Nephron progenitor cell (in vitro differentiated cells): ENCODE results near the gene GMPPB.
"Not testable (repeated sequence)": the region's sequence is repeated elsewhere in the genome, so short reads cannot be mapped to it uniquely, and the experiment has no call there.

Experiments used
- DNase-seq: peaks from one replicate; pipeline ENCODE4 v3.0.0; 2021
- H3K27ac Mint-ChIP-seq: 2 replicates; pipeline ENCODE4 v1.8.0; 2021; ENCODE audit warnings: mild to moderate bottlenecking, moderate library complexity, mixed read lengths
- H3K27me3 Mint-ChIP-seq: 2 replicates; pipeline ENCODE4 v1.8.0; 2021; ENCODE audit warnings: mild to moderate bottlenecking, low read depth, mixed read lengths; ENCODE audit not compliant: poor library complexity
- H3K36me3 Mint-ChIP-seq: 2 replicates; pipeline ENCODE4 v1.8.0; 2021; ENCODE audit warnings: low read depth, mixed read lengths
- H3K4me1 Mint-ChIP-seq: 2 replicates; pipeline ENCODE4 v1.8.0; 2021; ENCODE audit warnings: mixed read lengths
- H3K4me3 Mint-ChIP-seq: 2 replicates; pipeline ENCODE4 v1.8.0; 2021; ENCODE audit warnings: mild to moderate bottlenecking, moderate library complexity, mixed read lengths
- H3K9me3 Mint-ChIP-seq: 2 replicates; pipeline ENCODE4 v1.8.0; 2021; ENCODE audit warnings: mild to moderate bottlenecking, moderate library complexity, mixed read lengths
- TF ChIP-seq, protein P1 (sequence below): fragments of 200-600 bp; sonication (generic); IDR thresholded peaks from 2 replicates; pipeline ENCODE4 v1.5.0; 2021; ENCODE audit warnings: antibody characterized with exemption

Gene GMPPB

DNA sequence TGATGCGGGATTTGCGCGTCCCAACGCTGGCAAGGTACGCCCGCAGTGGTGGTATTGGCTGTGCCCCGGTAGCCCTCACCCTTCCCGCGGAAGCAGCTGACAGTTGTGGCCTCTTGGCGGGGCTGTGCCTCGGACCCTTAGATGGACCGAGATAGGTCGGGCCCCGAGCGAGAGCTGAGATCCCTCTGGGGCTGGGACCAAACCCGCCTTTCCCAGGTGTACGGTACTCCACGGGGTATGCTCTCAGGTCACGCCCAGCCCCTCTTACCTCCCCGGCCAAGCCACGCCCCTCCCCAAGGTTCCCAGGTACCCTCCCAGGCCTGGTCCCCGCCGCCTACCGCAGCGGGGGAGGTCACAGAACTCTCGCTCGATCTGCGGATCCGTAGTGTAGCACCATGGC lies 37.4 kb downstream of the GMPPB start:
- H3K27me3 Mint-ChIP-seq, H3K9me3 Mint-ChIP-seq, H3K27ac Mint-ChIP-seq: not testable (repeated sequence)
- H3K36me3 Mint-ChIP-seq = peaks cover 19% of the 10 kb centered on the region
- DNase-seq = peak; percentile 43
- peak overlapping the region; percentile 78 for H3K4me3 Mint-ChIP-seq
- H3K4me1 Mint-ChIP-seq = peaks cover 36% of the 10 kb centered on the region

DNA sequence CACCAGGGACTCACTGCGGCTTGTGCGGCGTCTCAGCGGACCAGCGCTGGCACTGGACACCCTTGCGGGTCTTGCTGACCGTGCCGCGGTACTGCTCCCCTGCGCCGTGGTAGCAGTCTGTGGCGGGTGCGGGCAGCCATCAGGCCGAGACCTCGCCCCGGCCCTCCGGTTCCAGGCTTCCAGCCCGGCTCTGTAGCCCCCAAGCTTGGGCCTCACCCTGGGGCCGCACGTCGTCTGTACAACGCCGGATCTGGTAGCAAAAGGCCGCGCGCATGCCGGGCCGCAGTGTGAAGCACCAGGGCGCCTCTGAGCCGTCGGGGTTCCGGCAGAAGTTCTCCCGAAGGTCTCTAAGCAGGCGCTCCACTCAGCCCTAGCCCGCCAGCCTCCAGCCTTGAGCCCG lies 37.9 kb downstream of the GMPPB start:
- peak overlapping the region; percentile 78 for H3K4me3 Mint-ChIP-seq
- H3K36me3 Mint-ChIP-seq = peaks cover 19% of the 10 kb centered on the region
- H3K27me3 Mint-ChIP-seq, H3K9me3 Mint-ChIP-seq, H3K27ac Mint-ChIP-seq, DNase-seq: not testable (repeated sequence)
- H3K4me1 Mint-ChIP-seq = peaks cover 34% of the 10 kb centered on the region

DNA sequence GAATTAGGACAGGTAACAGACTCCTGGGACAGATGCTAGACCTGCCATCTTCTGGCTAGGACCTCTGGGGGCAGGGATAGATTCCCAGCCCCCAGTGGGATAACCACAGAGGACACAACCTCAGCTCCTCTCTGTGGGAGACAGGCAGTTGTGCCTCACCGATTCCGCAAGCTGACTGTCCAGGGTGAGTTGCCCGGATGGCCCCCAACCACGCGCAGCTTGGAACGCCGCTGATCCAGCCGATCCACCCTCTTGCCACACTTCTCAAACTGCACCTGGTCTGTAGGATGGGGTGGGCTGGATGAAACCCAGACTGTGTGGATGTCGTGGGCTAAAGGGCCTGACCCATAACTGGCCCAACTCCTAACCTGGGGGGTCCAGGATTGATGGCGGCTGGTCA lies 38.6 kb downstream of the GMPPB start:
- Mint-ChIP-seq H3K4me1 (peaks cover 26% of the 10 kb centered on the region), H3K4me3 (peak overlapping the region; percentile 49), H3K36me3 (peaks cover 24% of the 10 kb centered on the region)
- H3K27me3 Mint-ChIP-seq, H3K27ac Mint-ChIP-seq, DNase-seq, H3K9me3 Mint-ChIP-seq: not testable (repeated sequence)

DNA sequence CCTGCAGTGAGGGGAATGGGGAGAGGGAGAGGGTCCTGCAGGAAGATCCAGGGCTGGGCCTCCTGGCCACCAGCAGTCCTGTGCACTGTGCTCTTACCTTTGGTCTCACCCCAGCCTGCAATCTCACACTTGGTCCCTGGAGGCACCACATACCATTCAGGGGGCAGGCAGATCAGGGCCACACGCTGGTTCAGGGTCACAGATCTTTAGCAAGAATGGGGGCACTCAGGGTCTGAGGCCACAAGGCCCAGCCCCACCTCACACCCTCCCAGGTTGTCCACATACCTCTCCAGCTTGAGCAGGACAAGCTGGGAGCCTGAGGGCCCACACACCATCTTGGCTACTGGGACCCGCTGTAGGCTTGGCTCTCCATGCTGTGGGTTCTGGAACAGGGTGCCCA lies 39.3 kb downstream of the GMPPB start:
- Mint-ChIP-seq H3K4me1 (peaks cover 21% of the 10 kb centered on the region), H3K36me3 (peaks cover 28% of the 10 kb centered on the region)
- DNase-seq, H3K27ac Mint-ChIP-seq, H3K27me3 Mint-ChIP-seq, H3K9me3 Mint-ChIP-seq, H3K4me3 Mint-ChIP-seq: not testable (repeated sequence)

DNA sequence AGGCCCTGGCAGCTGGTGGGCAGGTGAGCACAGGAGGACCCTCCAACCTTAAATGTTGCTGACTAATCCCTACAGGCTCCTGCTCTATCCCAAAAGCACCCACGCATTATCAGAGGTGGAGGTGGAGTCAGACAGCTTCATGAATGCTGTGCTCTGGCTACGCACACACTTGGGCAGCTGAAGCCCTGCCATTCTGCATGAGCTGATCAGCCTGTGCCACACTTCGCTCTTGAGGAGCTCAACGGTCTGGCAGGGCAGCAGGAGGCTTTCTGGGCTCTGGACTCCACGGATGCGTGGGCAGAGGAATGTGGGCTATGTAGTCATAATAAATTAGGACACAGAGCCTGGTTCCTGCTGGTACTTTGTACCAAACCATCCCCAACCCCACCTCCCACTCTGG lies 40.6 kb downstream of the GMPPB start:
- Mint-ChIP-seq H3K27ac (no peak overlapping the region), H3K4me3 (no peak overlapping the region), H3K36me3 (peaks cover 31% of the 10 kb centered on the region), H3K27me3 (peaks cover 5% of the 10 kb centered on the region), H3K4me1 (peaks cover 9% of the 10 kb centered on the region), H3K9me3 (no peaks in the 10 kb centered on the region)
- TF ChIP-seq, protein P1, sequence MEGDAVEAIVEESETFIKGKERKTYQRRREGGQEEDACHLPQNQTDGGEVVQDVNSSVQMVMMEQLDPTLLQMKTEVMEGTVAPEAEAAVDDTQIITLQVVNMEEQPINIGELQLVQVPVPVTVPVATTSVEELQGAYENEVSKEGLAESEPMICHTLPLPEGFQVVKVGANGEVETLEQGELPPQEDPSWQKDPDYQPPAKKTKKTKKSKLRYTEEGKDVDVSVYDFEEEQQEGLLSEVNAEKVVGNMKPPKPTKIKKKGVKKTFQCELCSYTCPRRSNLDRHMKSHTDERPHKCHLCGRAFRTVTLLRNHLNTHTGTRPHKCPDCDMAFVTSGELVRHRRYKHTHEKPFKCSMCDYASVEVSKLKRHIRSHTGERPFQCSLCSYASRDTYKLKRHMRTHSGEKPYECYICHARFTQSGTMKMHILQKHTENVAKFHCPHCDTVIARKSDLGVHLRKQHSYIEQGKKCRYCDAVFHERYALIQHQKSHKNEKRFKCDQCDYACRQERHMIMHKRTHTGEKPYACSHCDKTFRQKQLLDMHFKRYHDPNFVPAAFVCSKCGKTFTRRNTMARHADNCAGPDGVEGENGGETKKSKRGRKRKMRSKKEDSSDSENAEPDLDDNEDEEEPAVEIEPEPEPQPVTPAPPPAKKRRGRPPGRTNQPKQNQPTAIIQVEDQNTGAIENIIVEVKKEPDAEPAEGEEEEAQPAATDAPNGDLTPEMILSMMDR = no peak
- DNase-seq = no peak

DNA sequence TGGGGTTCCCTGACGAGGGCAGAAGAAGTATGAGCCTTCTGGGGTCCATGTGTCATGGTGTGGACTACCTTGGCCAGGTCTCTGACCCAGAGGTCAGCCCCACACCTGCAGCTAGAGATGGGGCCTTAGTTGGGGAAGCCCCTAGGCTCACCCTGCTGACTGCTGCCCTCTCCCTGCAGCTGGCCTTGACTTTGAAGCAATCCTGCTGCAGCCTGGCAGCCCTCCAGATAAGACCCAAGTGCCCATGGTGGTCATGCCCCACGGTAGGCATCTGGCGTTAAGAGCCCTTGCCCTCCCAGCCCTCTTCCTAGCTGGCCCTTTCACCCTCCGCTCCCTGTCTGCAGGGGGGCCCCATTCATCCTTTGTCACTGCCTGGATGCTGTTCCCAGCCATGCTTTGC lies 42.2 kb downstream of the GMPPB start:
- no peak overlapping the region for H3K27ac Mint-ChIP-seq
- no peaks in the 10 kb centered on the region for H3K9me3 Mint-ChIP-seq
- H3K36me3 Mint-ChIP-seq = peaks cover 34% of the 10 kb centered on the region
- DNase-seq = no peak
- no peak overlapping the region for H3K4me3 Mint-ChIP-seq
- H3K27me3 Mint-ChIP-seq = peaks cover 5% of the 10 kb centered on the region
- no peaks in the 10 kb centered on the region for H3K4me1 Mint-ChIP-seq
- TF ChIP-seq, protein P1 = no peak

DNA sequence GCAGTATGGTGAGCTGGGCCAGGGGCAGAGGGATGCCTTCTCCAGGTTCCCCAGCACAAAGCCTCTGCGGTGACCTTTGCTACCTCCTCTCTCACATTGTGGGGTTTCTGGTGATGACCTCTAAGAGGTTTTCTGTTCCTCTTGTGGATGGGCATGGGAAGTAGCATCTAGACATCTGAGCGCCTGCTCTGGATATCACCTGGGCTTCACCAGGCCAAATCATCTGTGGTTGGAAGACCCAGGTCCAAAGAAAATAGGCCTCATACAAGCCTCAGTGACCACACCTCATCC lies 42.6 kb downstream of the GMPPB start:
- Mint-ChIP-seq H3K27me3 (peaks cover 5% of the 10 kb centered on the region), H3K4me1 (no peaks in the 10 kb centered on the region), H3K9me3 (no peaks in the 10 kb centered on the region), H3K4me3 (no peak overlapping the region), H3K27ac (no peak overlapping the region), H3K36me3 (peaks cover 36% of the 10 kb centered on the region)
- DNase-seq = no peak
- TF ChIP-seq, protein P1 = no peak

DNA sequence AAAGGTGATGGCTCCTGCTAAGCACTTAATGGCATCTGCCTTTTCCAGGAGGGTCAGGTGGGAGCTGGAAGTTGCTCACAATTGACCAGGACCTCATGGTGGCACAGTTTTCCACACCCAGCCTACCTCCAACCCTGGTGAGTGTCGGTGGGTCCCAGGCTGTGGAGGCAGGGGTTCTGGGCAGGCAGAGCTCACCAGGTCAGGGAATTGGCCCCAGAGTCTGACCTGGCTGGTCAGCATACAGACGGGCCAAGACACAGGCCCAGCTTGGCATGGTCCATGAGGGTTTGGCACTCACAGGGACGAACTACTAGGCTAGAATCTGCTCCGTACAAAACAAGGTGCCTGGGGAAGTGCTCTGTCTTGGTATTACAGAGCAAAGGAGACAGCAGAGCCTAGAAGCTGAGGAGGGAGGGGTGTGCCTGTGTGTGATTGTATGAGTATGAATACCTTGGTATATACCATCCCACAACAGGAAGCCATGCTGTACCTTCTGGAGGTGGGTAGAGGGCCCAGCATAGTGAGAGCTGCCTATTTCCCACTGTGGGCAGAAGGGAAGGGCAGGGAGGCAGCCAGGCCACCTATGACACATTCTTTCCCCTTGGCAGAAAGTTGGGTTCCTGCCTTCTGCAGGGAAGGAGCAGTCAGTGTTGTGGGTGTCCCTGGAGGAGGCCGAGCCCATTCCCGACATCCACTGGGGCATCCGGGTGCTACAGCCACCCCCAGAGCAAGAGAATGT lies 43.1 kb downstream of the GMPPB start:
- Mint-ChIP-seq H3K4me3 (no peak overlapping the region), H3K27ac (no peak overlapping the region), H3K9me3 (no peaks in the 10 kb centered on the region), H3K4me1 (no peaks in the 10 kb centered on the region), H3K36me3 (peaks cover 41% of the 10 kb centered on the region), H3K27me3 (peaks cover 5% of the 10 kb centered on the region)
- no peak for DNase-seq
- TF ChIP-seq, protein P1 = no peak
